ENCODE data around the gene GATA1.

DNA sequence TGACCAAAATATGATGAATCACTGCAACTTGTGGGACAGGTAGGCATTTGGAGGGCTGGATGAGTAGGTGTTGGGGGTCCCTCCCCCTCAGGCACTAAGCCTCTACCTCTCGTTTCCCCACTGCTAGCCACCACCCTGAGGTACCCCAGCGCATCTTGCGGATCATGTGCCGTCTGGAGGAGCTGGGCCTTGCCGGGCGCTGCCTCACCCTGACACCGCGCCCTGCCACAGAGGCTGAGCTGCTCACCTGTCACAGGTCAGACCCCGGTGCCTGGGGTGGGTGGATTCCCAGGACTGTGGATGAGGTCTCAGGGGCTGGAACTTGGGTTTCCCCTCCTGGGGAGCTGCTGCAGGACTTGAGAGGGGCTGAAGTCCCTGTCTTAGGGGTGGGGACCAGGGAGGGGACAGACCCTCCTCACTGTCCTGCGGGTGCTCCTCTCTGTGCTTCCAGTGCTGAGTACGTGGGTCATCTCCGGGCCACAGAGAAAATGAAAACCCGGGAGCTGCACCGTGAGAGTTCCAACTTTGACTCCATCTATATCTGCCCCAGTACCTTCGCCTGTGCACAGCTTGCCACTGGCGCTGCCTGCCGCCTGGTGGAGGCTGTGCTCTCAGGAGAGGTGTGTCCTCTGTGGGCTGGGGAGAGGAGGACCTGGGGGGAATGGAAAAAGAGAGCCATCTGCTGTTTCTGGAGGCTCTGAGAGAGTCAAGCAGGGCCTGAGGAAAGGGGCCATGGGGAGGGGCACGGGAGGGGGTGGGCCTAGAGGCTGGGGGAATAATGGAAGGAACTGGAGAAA is 29.8 kb downstream of the GATA1 start:
- TF ChIP-seq, protein P1, sequence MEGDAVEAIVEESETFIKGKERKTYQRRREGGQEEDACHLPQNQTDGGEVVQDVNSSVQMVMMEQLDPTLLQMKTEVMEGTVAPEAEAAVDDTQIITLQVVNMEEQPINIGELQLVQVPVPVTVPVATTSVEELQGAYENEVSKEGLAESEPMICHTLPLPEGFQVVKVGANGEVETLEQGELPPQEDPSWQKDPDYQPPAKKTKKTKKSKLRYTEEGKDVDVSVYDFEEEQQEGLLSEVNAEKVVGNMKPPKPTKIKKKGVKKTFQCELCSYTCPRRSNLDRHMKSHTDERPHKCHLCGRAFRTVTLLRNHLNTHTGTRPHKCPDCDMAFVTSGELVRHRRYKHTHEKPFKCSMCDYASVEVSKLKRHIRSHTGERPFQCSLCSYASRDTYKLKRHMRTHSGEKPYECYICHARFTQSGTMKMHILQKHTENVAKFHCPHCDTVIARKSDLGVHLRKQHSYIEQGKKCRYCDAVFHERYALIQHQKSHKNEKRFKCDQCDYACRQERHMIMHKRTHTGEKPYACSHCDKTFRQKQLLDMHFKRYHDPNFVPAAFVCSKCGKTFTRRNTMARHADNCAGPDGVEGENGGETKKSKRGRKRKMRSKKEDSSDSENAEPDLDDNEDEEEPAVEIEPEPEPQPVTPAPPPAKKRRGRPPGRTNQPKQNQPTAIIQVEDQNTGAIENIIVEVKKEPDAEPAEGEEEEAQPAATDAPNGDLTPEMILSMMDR (IDR thresholded peaks at IDR 0.05; ENCODE audit: low read depth, low read length, poor library complexity, severe bottlenecking), result no peak
- TF ChIP-seq EZH2phosphoT487 (IDR thresholded peaks at IDR 0.05; ENCODE audit: borderline replicate concordance, low read length), result no peak

Measured in DOHH2 (cell line).